Psoas muscle (tissue), 8 donors: Measurements from ENCODE around the gene TAS2R30. TPM values are rescaled to one million over a fixed set of nuclear protein-coding genes. Genes with fewer than 3 reads are reported as not detected.
"Not testable (repeated sequence)": the region's sequence is repeated elsewhere in the genome, so short reads cannot be mapped to it uniquely, and the experiment has no call there.

Source experiments
- ATAC-seq, 4 donors: fragments of 200-7000 bp; cut with Tn5 transposase; one replicate each; pipeline ENCODE4 v1.9.1; 2020; ENCODE audit warnings: moderate library complexity in 3 of 4, mild to moderate bottlenecking in 2 of 4
- DNase-seq, 2 donors: peaks; one replicate each; pipeline ENCODE4 v3.0.0-alpha.2; 2020
- H3K27ac ChIP-seq: fragments of 200-600 bp; one replicate; pipeline ENCODE4 v1.8.0; 2022
- H3K27me3 ChIP-seq, 3 donors: fragments of 200-600 bp in 1 of 3; one replicate each; pipeline versions ENCODE4 v1.6.1 to v1.8.0; 2013 to 2022; ENCODE audit warnings: low read length in 2 of 3, mild to moderate bottlenecking in 2 of 3, moderate library complexity in 1 of 3; ENCODE audit not compliant: insufficient read depth in 3 of 3
- H3K36me3 ChIP-seq, 2 donors: fragments of 200-600 bp in 1 of 2; one replicate each; pipeline versions ENCODE4 v1.6.1 to v1.8.0; 2013 to 2022; ENCODE audit warnings: low read depth in 1 of 2, mild to moderate bottlenecking in 1 of 2, moderate library complexity in 1 of 2; ENCODE audit not compliant: insufficient read depth in 1 of 2
- H3K4me1 ChIP-seq: fragments of 200-600 bp; one replicate; pipeline ENCODE4 v1.8.0; 2022
- H3K4me3 ChIP-seq: fragments of 200-600 bp; one replicate; pipeline ENCODE4 v1.8.0; 2022; ENCODE audit warnings: mild to moderate bottlenecking
- H3K9me3 ChIP-seq: fragments of 200-600 bp; one replicate; pipeline ENCODE4 v1.8.0; 2022
- CTCF ChIP-seq: fragments of 200-600 bp; IDR thresholded peaks from one replicate; pipeline ENCODE4 v1.8.0; 2022; ENCODE audit warnings: antibody characterized with exemption
- WGBS, 3 donors: extraction: QIAGEN DNeasy Blood & Tissue Kit; methylation state at CpG; one replicate each; pipeline versions ENCODE4 v1.1.6 to v1.1.7; 2013; 5-methylcytosine and 5-hydroxymethylcytosine counted together
- intact Hi-C, 2 donors: fragments of 100-400 bp; cut with DNase I; formaldehyde crosslinking; loops; one replicate each; pipeline versions ENCODE4 v1.11.0 to v1.14.2; 2022
- polyA plus RNA-seq, 3 donors: library from polyadenylated mRNA; stranded (reverse); fragments of 200-250 nt; gene quantifications; one replicate each; pipeline ENCODE4 v1.2.3, GENCODE V29; 2013
- total RNA-seq, 4 donors: library from RNA; stranded (reverse); fragmentation: NEBNext Ultra II Directional in 2 of 4; extraction: Animal tissue kit (Norgen Biotek cat#: 25700) in 2 of 4; gene quantifications; one replicate each; pipeline versions ENCODE4 v1.2.1 to v1.2.4, GENCODE V29; 2021 to 2023
- donor health status: healthy with polysubstance abuse.
- donor health status: DM: no; HTN: no; CAD: no; lungs with moderate emphysema.
- donor health status: Bipolar disorder and iron deficiency.
- donor health status: healthy.
- donor health status: DM: yes; HTN: yes; CAD: no.
- donor health status: DM: no; HTN: no; CAD: no.
- donor health status: DM: no; HTN: no; CAD: no.
- donor health status: DM: yes; HTN: yes; CAD: no.

The TAS2R30 gene
- total and polyA plus RNA-seq, 7 donors: 0.03 to 1.1 (median 0.49) TPM; not detected in 1

- Histone ChIP-seq H3K9me3 (no peaks in the 10 kb centered on the region), H3K4me3 (no peak overlapping the region), H3K27me3 (no peaks in the 10 kb centered on the region), H3K36me3 (peaks cover 0 to 7% of the 10 kb centered on the region in 2 donors), H3K27ac (no peak overlapping the region), H3K4me1 (no peaks in the 10 kb centered on the region)
- ATAC-seq (no peak), DNase-seq (no peak)
- WGBS, 3 donors: 86 to 92% (median 86%) methylated on average over 2 of the region's 2 CpGs
- intact Hi-C loops: no loop called here
- no peak for TF ChIP-seq CTCF
These were observed 25.6 kb downstream of the TAS2R30 start for GRCh38 chr12:11108862-11109261.

GRCh38 chr12:11107719-11108118 lies 26.7 kb downstream of the TAS2R30 start:
- ATAC-seq: no peak
- H3K4me3 ChIP-seq: no peak overlapping the region
- H3K9me3 ChIP-seq: no peaks in the 10 kb centered on the region
- no peaks in the 10 kb centered on the region for H3K27me3 ChIP-seq
- intact Hi-C loops: no loop called here
- no peak overlapping the region for H3K27ac ChIP-seq
- no peaks in the 10 kb centered on the region for H3K4me1 ChIP-seq
- TF ChIP-seq CTCF: no peak
- WGBS, 3 donors: 62 to 77% (median 62%) methylated on average over 1 of the region's 1 CpG
- H3K36me3 ChIP-seq: peaks cover 0 to 7% of the 10 kb centered on the region in 2 donors
- DNase-seq: no peak

GRCh38 chr12:11106288-11106687 lies 28.2 kb downstream of the TAS2R30 start:
- 87 to 98% (median 89%) methylated on average over 2 of the region's 2 CpGs for WGBS, 3 donors
- H3K9me3 ChIP-seq: no peaks in the 10 kb centered on the region
- no peak for TF ChIP-seq CTCF
- H3K4me1 ChIP-seq: no peaks in the 10 kb centered on the region
- no peak overlapping the region for H3K4me3 ChIP-seq
- ATAC-seq (no peak), DNase-seq (no peak)
- H3K36me3 ChIP-seq: peaks cover 0 to 7% of the 10 kb centered on the region in 2 donors
- intact Hi-C loops: no loop called here
- H3K27ac ChIP-seq: no peak overlapping the region
- H3K27me3 ChIP-seq: no peaks in the 10 kb centered on the region

GRCh38 chr12:11105546-11105945 lies 28.9 kb downstream of the TAS2R30 start:
- ATAC-seq: no peak
- intact Hi-C loops: no loop called here

GRCh38 chr12:11094910-11095309 lies 39.5 kb downstream of the TAS2R30 start:
- H3K27me3 ChIP-seq, DNase-seq, H3K9me3 ChIP-seq, H3K4me3 ChIP-seq, H3K27ac ChIP-seq, H3K36me3 ChIP-seq, ATAC-seq, H3K4me1 ChIP-seq, intact Hi-C loops: not testable (repeated sequence)
- WGBS, 3 donors: no CpG with 5 or more reads among the region's 2 CpGs

More at GRCh38 chr12:11105546-11105945, 28.9 kb downstream of the TAS2R30 start:
- TF ChIP-seq CTCF: no peak
- 39 to 60% (median 53%) methylated on average over 2 of the region's 2 CpGs for WGBS, 3 donors
- DNase-seq: no peak
- H3K4me1 ChIP-seq: no peaks in the 10 kb centered on the region
- H3K4me3 ChIP-seq: no peak overlapping the region
- peaks cover 0 to 7% of the 10 kb centered on the region in 2 donors for H3K36me3 ChIP-seq
- H3K27ac ChIP-seq: no peak overlapping the region
- H3K27me3 ChIP-seq: no peaks in the 10 kb centered on the region
- H3K9me3 ChIP-seq: no peaks in the 10 kb centered on the region
